ENCODE data around the gene BCAP31.

Gene BCAP31

DNA sequence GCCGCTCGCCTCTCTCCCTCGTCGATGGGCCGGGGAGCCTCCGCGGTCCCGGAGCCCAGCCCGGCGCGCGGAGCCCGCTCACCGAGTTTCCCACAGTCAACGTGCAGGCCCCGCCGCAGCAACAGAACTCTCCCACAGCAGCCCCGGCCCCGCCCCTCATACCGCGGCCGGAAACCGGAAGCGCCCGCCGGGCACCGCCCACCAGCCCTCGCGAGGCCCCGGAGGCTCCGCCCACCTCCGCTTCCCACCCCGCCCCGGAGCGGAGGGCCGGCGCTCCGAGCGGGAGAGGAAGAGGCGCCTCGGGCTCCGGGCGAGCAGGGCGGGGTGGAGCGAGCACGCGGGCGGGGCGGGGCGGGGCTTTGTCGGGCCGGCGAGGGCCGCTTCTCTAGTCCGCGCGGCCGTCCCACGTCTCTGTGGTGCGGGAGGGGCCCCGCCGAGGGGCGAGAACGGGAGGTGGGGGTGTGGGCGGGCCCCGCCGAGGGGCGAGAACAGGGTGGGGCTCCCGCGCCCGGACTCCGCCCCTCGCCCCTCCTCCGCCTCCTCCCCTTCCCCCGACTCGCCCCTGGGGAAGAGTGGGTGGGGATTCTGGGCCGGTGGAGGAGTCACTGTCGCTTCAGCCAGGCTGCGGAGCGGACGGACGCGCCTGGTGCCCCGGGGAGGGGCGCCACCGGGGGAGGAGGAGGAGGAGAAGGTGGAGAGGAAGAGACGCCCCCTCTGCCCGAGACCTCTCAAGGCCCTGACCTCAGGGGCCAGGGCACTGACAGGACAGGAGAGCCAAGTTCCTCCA is at the start of gene BCAP31, which contains the start of gene ABCD1:
BCAP31 (minus strand) TSS at position 136 of the 787 bp plus-strand sequence. CDS start 1,143 bp downstream, outside the sequence.
ABCD1 (plus strand) TSS at position 605 of the 787 bp plus-strand sequence. CDS start 411 bp downstream, outside the sequence.
- peak; percentile 84 for DNase-seq (ENCODE audit: low read depth)
- H3K4me3 ChIP-seq (ENCODE audit: low read length): peak within 1 kb of the TSS; percentile 69
- TF ChIP-seq, protein P1, sequence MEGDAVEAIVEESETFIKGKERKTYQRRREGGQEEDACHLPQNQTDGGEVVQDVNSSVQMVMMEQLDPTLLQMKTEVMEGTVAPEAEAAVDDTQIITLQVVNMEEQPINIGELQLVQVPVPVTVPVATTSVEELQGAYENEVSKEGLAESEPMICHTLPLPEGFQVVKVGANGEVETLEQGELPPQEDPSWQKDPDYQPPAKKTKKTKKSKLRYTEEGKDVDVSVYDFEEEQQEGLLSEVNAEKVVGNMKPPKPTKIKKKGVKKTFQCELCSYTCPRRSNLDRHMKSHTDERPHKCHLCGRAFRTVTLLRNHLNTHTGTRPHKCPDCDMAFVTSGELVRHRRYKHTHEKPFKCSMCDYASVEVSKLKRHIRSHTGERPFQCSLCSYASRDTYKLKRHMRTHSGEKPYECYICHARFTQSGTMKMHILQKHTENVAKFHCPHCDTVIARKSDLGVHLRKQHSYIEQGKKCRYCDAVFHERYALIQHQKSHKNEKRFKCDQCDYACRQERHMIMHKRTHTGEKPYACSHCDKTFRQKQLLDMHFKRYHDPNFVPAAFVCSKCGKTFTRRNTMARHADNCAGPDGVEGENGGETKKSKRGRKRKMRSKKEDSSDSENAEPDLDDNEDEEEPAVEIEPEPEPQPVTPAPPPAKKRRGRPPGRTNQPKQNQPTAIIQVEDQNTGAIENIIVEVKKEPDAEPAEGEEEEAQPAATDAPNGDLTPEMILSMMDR (conservative IDR thresholded peaks at IDR 0.05; ENCODE audit: low read length): no peak

DNA sequence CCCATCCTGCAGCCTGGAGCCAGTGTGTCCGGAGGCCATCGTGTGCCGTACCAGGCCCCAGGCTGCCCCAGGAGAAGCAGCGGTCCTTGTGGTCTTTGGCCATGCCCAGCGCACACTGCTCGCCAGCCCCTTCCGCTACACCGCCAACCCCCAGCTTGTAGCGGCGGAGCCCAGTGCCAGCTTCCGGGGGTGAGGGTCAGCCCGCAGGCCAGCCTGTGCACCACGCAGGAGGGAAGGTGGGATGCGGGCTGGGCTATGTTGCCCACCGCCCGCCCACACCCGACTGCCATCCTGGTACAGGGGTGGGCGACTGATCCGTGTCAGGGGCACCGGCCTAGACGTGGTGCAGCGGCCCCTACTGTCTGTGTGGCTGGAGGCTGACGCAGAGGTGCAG is 49.0 kb upstream of the BCAP31 start:
- TF ChIP-seq, protein P1 (conservative IDR thresholded peaks at IDR 0.05; ENCODE audit: low read length): no peak
- no peak for DNase-seq (ENCODE audit: low read depth)
- no peak overlapping the region for H3K4me3 ChIP-seq (ENCODE audit: low read length)

DNA sequence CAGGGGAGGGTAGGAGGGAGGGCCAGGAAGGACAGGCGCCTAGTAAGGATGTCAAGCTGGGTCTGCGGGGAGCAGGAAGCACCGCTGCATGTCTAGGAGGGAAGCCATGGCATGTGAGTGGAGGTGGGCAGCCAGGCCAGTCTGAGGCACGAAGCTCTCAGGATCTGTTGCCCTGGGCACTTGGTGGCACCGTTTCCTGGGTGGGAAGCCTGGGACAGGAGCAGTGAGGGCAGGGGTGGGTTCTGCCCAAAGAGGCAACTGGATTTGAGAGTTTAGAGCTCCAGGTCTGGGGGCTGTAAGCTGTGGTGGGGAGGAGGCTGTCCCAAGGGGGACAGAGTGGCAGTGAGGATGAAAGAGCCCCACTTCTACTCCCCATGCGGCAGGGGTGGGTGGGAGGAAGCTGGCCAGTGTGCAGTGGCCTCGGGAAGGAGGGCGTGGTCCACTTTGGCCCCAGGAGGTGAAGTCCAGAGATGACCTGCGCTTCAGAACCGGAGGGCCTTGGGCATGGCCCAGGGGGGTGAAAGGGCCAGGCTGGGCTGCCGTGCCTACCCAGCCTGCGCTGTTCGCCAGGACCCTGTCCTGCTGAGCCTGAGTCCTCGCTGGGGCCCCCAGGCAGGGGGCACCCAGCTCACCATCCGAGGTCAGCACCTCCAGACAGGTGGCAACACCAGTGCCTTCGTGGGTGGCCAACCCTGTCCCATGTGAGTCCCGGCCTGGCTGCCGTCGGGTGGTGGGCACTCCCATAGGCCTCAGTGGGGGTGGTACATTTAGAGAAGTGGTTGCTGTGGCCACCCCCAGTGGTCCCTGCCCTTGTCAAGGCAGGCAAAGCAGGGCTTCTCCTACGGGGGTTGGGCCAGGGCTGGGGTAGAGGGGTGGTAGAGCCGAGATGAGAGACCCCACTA is 48.4 kb upstream of the BCAP31 start:
- DNase-seq (ENCODE audit: low read depth): no peak
- no peak overlapping the region for H3K4me3 ChIP-seq (ENCODE audit: low read length)
- TF ChIP-seq, protein P1 (conservative IDR thresholded peaks at IDR 0.05; ENCODE audit: low read length): no peak

GRCh38 chrX:153771415-153772315 is 47.5 kb upstream of the BCAP31 start:
- DNase-seq (ENCODE audit: low read depth): no peak
- TF ChIP-seq, protein P1 (conservative IDR thresholded peaks at IDR 0.05; ENCODE audit: low read length): no peak
- no peak overlapping the region for H3K4me3 ChIP-seq (ENCODE audit: low read length)

DNA sequence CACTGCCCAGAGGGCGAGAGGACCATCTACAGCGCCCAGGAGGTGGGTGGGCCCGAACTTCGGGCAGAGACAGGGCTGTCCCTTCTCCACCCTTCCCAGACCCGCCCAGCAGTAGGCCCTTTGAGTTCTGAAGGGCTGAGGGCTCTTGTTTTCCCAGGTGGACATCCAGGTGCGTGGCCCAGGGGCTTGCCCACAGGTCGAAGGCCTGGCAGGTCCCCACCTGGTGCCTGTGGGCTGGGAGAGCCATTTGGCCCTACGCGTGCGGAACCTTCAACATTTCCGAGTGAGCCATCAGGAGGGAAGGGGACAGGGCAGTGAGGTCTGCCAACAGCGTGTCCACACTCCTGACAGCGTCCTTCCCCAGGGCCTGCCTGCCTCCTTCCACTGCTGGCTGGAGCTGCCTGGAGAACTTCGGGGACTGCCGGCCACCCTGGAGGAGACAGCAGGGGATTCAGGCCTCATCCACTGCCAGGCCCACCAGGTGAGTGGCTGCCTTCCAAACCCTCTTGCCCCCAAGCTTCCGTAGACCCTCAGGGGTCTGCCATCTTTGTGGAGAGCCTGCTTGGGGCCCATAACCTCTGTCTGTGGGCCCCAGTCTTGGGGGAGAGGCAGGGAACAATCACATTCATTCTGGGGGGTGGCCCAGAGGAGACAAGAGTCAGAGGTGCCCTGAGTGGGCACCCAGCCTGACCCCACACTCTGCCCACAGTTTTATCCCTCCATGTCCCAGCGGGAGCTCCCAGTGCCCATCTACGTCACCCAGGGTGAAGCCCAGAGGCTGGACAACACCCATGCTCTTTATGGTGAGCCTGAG is 46.6 kb upstream of the BCAP31 start:
- DNase-seq (ENCODE audit: low read depth): no peak
- no peak overlapping the region for H3K4me3 ChIP-seq (ENCODE audit: low read length)
- TF ChIP-seq, protein P1 (conservative IDR thresholded peaks at IDR 0.05; ENCODE audit: low read length): no peak
